CD8-positive, alpha-beta memory T cell (primary cell): ENCODE results near the gene SLC27A4. TPM values are rescaled to one million over a fixed set of nuclear protein-coding genes. Genes with fewer than 3 reads are reported as not detected.

Source experiments
- CTCF ChIA-PET: fragments of 350-600 bp; sonication (Branson Sonifier 250); formaldehyde crosslinking; loops from one replicate; lab custom pipeline; 2021; ENCODE audit warnings: antibody characterized with exemption; lab: Charles Lee
- POLR2A ChIA-PET: fragments of 350-600 bp; sonication (Branson Sonifier 250); formaldehyde crosslinking; loops from one replicate; lab custom pipeline; 2021; ENCODE audit warnings: antibody characterized with exemption; lab: Charles Lee
- DNase-seq, 5 donors: peaks; one replicate each; pipeline versions ENCODE4 v3.0.0 to v3.0.0-alpha.2; 2020 to 2022; ENCODE audit warnings: mixed read lengths in 1 of 5
- H3K27ac ChIP-seq: one replicate; pipeline ENCODE4 v1.7.0; 2013; ENCODE audit warnings: low read depth, mild to moderate bottlenecking, low read length, moderate library complexity
- H3K27me3 ChIP-seq: 2 replicates; pipeline ENCODE4 v1.7.0; 2013; ENCODE audit warnings: low read length, mild to moderate bottlenecking; ENCODE audit not compliant: insufficient read depth, poor library complexity, severe bottlenecking
- H3K36me3 ChIP-seq: 2 replicates; pipeline ENCODE4 v1.7.0; 2013; ENCODE audit warnings: mild to moderate bottlenecking, low read length, moderate library complexity; ENCODE audit not compliant: insufficient read depth
- H3K4me1 ChIP-seq: 2 replicates; pipeline ENCODE4 v1.7.0; 2013; ENCODE audit warnings: mild to moderate bottlenecking, low read length, moderate library complexity; ENCODE audit not compliant: insufficient read depth
- H3K4me3 ChIP-seq: 2 replicates; pipeline ENCODE4 v1.7.0; 2013; ENCODE audit warnings: mild to moderate bottlenecking, low read length
- H3K9me3 ChIP-seq: 2 replicates; pipeline ENCODE4 v1.7.0; 2013; ENCODE audit warnings: mild to moderate bottlenecking, low read length
- H3K27ac Mint-ChIP-seq, 8 donors: one replicate each; pipeline ENCODE4 v1.8.0; 2020 to 2021; ENCODE audit warnings: mixed read lengths in 8 of 8, mild to moderate bottlenecking in 6 of 8, inconsistent platforms in 3 of 8, moderate library complexity in 3 of 8
- H3K27me3 Mint-ChIP-seq, 2 donors: one replicate each; pipeline ENCODE4 v1.8.0; 2020 to 2021; ENCODE audit warnings: mixed read lengths in 2 of 2, mild to moderate bottlenecking in 1 of 2, moderate library complexity in 1 of 2
- H3K36me3 Mint-ChIP-seq, 3 donors: one replicate each; pipeline ENCODE4 v1.8.0; 2020 to 2021; ENCODE audit warnings: mixed read lengths in 3 of 3, inconsistent platforms in 1 of 3, mild to moderate bottlenecking in 1 of 3
- H3K4me1 Mint-ChIP-seq, 3 donors: one replicate each; pipeline ENCODE4 v1.8.0; 2020 to 2021; ENCODE audit warnings: mixed read lengths in 3 of 3, inconsistent platforms in 1 of 3, mild to moderate bottlenecking in 1 of 3
- H3K4me3 Mint-ChIP-seq, 7 donors: one replicate each; pipeline ENCODE4 v1.8.0; 2020 to 2021; ENCODE audit warnings: mixed read lengths in 7 of 7, mild to moderate bottlenecking in 6 of 7, moderate library complexity in 4 of 7, inconsistent platforms in 2 of 7
- H3K9me3 Mint-ChIP-seq, 5 donors: one replicate each; pipeline ENCODE4 v1.8.0; 2020 to 2022; ENCODE audit warnings: mixed read lengths in 5 of 5, mild to moderate bottlenecking in 3 of 5, moderate library complexity in 2 of 5, inconsistent platforms in 1 of 5
- polyA plus RNA-seq: library from polyadenylated mRNA; unstranded; fragments of 300-500 nt; fragmentation: Illumina TruSeq; gene quantifications from one replicate; pipeline ENCODE4 v1.2.3, GENCODE V29; 2021
- total RNA-seq, 2 experiments: library from RNA; stranded (reverse); gene quantifications; one replicate each; pipeline ENCODE4 v1.2.3, GENCODE V29; 2021

Gene SLC27A4
- total and polyA plus RNA-seq, 3 experiments from 2014 or later = 11.2 to 46.0 (median 41.2) TPM

DNA sequence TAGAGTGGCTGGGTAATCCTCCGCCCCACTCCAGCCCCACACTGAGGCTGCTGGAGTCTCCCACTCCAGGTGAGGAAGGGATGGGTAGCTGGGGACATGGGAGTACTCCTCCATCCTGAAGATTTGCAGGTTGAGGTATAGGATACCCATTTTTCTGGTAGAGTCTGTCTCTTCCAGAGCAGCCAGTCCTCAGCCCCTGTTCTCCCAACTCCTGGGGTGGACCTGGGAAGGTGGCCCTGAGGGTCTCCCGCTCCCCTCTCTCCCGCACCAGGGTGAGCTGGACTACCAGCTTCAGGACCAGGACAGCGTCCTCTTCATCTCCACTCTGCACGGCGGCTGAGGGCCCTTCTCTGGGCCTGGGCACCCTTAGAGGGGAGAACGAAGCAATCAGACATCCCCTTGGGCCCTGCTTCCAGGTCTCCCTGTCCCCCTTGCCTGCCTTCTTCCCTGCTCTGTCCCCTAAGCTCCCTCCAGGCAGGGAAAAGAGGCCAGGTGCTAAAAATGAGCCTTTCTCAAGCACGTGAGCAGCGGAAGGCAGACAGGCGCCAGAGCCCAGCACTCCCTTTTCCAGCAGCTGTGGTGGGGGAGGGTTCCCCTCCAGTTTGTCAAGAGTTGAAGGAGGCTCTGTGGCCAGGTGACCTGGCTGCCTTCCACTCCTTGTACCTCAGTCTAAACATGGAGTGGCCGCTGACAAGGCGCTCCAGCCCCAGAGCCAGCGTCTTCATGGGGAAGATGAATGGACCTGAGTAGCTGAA lies 49.2 kb downstream of the SLC27A4 start:
- Histone ChIP-seq H3K36me3 (peaks cover 38% of the 10 kb centered on the region), H3K27ac (no peak overlapping the region), H3K27me3 (no peaks in the 10 kb centered on the region), H3K9me3 (no peaks in the 10 kb centered on the region), H3K4me3 (no peak overlapping the region), H3K4me1 (no peaks in the 10 kb centered on the region)
- Mint-ChIP-seq H3K9me3 (no peaks in the 10 kb centered on the region), H3K27ac (peak overlapping the region in 1 of 8 donors; percentile 47), H3K36me3 (peaks cover 4 to 76% (median 6%) of the 10 kb centered on the region in 3 donors), H3K27me3 (no peaks in the 10 kb centered on the region), H3K4me3 (no peak overlapping the region), H3K4me1 (no peaks in the 10 kb centered on the region)
- DNase-seq = no peak
- CTCF ChIA-PET = interaction anchor here (1.4 kb wide), 1 partner anchor 30 kb away, joined by 4 read pairs; no protein-coding TSS in a partner anchor
- POLR2A ChIA-PET = no interaction called here

DNA sequence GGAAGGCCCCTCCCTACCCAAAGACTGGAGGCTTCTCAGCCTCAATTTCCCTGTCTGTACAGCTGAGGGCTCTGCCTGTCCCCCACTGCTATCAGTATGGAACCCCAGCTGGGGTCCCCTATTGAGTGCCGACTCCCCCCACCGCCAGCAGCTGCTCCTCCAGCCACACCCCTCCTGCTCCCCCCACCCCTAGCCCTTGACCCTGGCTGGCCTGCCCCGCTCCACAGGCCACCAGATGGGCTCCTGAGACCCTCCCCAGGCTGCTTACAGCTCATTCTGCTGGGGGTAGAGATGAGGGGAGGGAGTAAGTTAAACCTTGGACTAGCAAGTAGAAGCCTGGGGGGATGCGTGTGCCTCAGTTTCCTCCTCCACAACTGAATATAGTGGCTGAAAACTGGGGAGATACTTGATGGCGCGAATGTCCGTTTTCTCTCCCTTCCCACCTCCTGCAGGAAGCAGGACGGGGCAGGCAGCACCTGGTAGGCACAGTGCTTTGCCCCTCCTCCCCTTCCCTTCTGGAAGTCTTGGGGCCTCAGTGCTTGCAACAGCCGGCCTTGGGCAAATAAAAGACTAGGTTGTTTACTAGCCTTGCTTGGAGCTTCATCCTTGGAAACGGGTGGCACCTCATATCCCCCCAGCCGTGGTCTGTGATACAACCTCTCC lies 50.0 kb downstream of the SLC27A4 start:
- Histone ChIP-seq H3K36me3 (peaks cover 32% of the 10 kb centered on the region), H3K27ac (no peak overlapping the region), H3K9me3 (no peaks in the 10 kb centered on the region), H3K27me3 (no peaks in the 10 kb centered on the region), H3K4me3 (no peak overlapping the region), H3K4me1 (no peaks in the 10 kb centered on the region)
- Mint-ChIP-seq H3K4me3 (no peak overlapping the region), H3K9me3 (no peaks in the 10 kb centered on the region), H3K36me3 (peaks cover 4 to 70% (median 6%) of the 10 kb centered on the region in 3 donors), H3K27ac (peak overlapping the region in 1 of 8 donors; percentile 33), H3K27me3 (no peaks in the 10 kb centered on the region), H3K4me1 (no peaks in the 10 kb centered on the region)
- ChIA-PET CTCF (interaction anchor here (1.4 kb wide), 1 partner anchor 30 kb away, joined by 4 read pairs; no protein-coding TSS in a partner anchor), POLR2A (no interaction called here)
- no peak for DNase-seq

DNA sequence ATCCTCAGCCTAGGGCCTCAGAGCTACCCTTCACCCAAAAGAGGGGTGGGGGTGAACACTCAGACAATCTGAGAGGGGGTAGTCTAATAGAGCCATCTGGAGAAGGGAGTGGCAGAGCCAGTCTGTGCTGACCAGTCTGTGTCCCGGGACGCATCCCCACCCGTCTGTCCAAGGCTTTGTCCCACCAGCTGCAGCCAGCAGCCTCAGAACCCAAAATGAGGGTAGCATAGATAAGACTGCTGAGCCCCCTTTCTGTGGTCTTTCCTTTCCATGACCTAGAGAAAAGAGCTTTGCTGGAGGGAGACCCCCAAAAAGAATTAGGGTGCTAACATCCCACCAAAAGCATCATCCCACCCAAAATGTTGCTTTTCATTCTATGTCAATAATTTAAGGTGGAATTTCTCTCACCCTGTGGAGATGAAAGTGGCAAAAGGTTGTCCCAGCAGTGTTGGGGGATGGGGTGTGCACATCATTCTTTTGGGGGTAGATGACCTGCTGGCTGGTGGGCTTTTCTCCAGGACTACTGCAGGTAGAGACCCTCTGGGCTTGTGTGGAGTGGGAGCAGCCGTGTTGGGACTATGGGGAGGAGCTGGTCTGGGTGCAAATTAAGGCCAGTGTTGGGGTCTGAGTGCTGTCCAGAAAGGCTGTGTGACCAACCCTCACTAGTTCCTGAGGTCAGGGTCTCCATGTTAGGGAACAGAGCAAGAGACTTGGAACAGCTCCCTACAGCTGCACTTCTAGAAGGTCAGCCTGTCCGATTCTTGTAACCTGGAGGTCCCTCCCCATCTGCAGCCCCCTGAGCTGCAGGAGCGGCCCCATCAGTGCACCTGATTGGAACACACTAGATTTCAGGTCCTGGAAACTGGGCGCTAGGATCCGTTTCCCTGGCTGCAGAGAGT lies 50.7 kb downstream of the SLC27A4 start:
- H3K9me3 Mint-ChIP-seq = no peaks in the 10 kb centered on the region
- no peaks in the 10 kb centered on the region for H3K4me1 Mint-ChIP-seq
- peaks cover 28% of the 10 kb centered on the region for H3K36me3 ChIP-seq
- peak overlapping the region in 1 of 8 donors; percentile 33 for H3K27ac Mint-ChIP-seq
- H3K27me3 Mint-ChIP-seq = no peaks in the 10 kb centered on the region
- ChIA-PET POLR2A (no interaction called here), CTCF (interaction anchor here (1.4 kb wide), 1 partner anchor 29 kb away, joined by 4 read pairs; no protein-coding TSS in a partner anchor)
- no peak for DNase-seq
- no peak overlapping the region for H3K27ac ChIP-seq
- H3K4me1 ChIP-seq = no peaks in the 10 kb centered on the region
- peaks cover 4 to 66% (median 6%) of the 10 kb centered on the region in 3 donors for H3K36me3 Mint-ChIP-seq
- no peak overlapping the region for H3K4me3 Mint-ChIP-seq
- H3K4me3 ChIP-seq = no peak overlapping the region
- H3K9me3 ChIP-seq = no peaks in the 10 kb centered on the region
- no peaks in the 10 kb centered on the region for H3K27me3 ChIP-seq

DNA sequence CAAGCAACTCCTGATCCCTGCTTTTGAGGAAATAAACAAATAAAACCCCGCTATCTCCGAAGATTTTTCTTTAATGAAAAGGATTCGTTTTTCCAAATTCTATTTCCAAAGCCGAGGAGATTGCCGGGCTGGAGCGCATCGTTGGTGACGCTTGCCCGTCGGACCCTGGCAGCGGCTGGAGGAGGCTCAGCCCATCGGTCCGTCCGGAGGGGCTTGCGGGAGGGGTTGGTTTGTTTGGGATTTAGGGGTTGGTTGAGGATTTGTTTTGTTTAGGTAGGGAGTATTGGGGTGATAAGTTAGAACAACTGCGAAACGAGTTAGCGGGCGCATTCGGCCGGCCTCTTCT lies 51.6 kb downstream of the SLC27A4 start:
- POLR2A ChIA-PET = no interaction called here
- H3K27me3 ChIP-seq = no peaks in the 10 kb centered on the region
- peaks cover 4 to 57% (median 6%) of the 10 kb centered on the region in 3 donors for H3K36me3 Mint-ChIP-seq
- H3K4me1 ChIP-seq = no peaks in the 10 kb centered on the region
- H3K4me1 Mint-ChIP-seq = peaks cover 0 to 1% (median under 1%) of the 10 kb centered on the region in 3 donors
- H3K4me3 ChIP-seq = no peak overlapping the region
- H3K9me3 Mint-ChIP-seq = no peaks in the 10 kb centered on the region
- no peak overlapping the region for H3K4me3 Mint-ChIP-seq
- DNase-seq = no peak
- H3K9me3 ChIP-seq = no peaks in the 10 kb centered on the region
- H3K36me3 ChIP-seq = peaks cover 28% of the 10 kb centered on the region
- H3K27me3 Mint-ChIP-seq = no peaks in the 10 kb centered on the region
- no peak overlapping the region for H3K27ac Mint-ChIP-seq
- no peak overlapping the region for H3K27ac ChIP-seq
- CTCF ChIA-PET = no interaction called here

DNA sequence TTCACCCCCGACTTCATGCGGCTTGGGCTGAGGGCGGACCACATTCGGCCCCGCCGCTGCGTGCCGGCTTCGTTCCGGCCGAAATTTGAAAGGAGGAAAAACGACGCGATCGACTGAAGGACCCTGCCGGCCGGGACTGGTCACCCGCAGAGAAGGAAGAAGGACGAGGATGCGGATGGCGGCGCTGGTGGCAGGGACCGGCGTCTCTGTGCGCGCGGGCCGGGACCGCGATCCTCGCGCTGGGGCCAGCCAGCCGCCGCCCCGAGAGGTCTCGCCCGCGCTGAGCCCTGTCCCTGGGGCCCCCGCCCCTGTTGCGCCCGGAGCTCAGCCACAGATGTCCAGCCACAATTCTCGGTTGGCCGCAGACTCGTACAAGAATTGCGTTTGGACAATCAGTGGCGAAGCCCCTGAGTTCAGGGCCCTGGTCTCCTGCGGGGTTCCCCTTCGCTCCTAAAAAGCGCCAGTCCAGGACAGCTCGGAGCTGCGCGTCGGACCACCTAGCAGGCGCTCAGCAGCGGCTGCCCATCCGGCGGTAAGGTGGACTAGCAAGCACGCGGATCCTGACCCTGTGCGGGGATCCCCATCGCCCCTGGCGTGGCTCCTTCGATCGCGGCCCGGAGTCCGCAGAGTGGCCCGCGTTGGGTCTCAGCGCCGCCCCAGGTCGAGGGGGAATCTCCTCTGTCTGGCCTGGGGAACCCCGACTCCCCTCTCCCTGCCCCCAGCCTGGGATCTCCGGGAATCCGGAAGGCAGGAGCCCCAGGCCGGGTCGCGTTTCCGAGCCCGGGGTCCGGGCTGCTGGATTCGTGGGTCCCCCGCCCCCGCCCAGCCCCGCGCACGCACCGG lies 52.2 kb downstream of the SLC27A4 start:
- H3K4me3 Mint-ChIP-seq = no peak overlapping the region

DNA sequence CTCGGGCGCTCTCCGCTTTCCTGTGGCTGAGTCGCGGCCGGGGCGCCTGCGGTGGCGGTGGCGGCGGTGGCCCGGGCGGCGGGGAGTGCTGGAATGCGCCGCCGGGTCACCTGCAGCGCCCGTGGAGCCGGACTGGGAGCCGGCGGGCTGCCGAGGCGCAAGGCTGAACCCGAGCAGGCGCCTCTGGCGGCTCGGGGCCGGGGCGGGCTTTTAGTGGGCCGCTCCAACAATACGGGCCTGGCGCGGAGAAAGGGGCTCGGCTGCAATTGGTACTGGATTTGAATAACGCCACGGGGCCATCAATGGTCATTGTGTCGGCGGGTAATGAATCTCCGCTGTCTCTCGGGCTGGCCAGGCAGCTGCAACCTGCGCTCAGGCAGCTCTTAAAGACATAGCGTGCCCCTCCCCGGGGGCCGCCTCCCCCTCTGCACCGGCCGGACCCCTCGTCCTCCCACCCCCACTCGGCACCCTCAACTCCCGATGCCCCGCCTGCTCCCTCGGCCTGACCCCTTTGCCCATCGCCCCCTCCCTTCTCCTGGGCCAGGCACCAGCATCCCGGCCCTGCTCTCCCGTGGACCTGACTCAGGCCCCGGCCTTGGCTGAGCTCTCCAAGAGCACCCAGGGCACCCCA lies 52.9 kb downstream of the SLC27A4 start:
- H3K36me3 ChIP-seq = peaks cover 17% of the 10 kb centered on the region
- ChIA-PET POLR2A (no interaction called here), CTCF (no interaction called here)
- H3K4me3 ChIP-seq = no peak overlapping the region
- H3K4me3 Mint-ChIP-seq = no peak overlapping the region
- H3K9me3 ChIP-seq = no peaks in the 10 kb centered on the region
- H3K4me1 Mint-ChIP-seq = peaks cover 0 to 6% (median 2%) of the 10 kb centered on the region in 3 donors
- no peaks in the 10 kb centered on the region for H3K9me3 Mint-ChIP-seq
- DNase-seq = no peak
- no peaks in the 10 kb centered on the region for H3K27me3 ChIP-seq
- no peak overlapping the region for H3K27ac Mint-ChIP-seq
- no peak overlapping the region for H3K27ac ChIP-seq
- no peaks in the 10 kb centered on the region for H3K4me1 ChIP-seq
- peaks cover 4 to 48% (median 6%) of the 10 kb centered on the region in 3 donors for H3K36me3 Mint-ChIP-seq
- H3K27me3 Mint-ChIP-seq = no peaks in the 10 kb centered on the region

More for the DNA sequence above, 52.2 kb downstream of the SLC27A4 start:
- Histone ChIP-seq H3K4me3 (no peak overlapping the region), H3K36me3 (peaks cover 23% of the 10 kb centered on the region), H3K9me3 (no peaks in the 10 kb centered on the region), H3K27ac (no peak overlapping the region), H3K27me3 (no peaks in the 10 kb centered on the region), H3K4me1 (no peaks in the 10 kb centered on the region)
- POLR2A ChIA-PET = no interaction called here
- DNase-seq = no peak
- peaks cover 4 to 55% (median 6%) of the 10 kb centered on the region in 3 donors for H3K36me3 Mint-ChIP-seq
- no peaks in the 10 kb centered on the region for H3K27me3 Mint-ChIP-seq
- peaks cover 0 to 6% (median 2%) of the 10 kb centered on the region in 3 donors for H3K4me1 Mint-ChIP-seq
- H3K9me3 Mint-ChIP-seq = no peaks in the 10 kb centered on the region
- H3K27ac Mint-ChIP-seq = peak overlapping the region in 1 of 8 donors; percentile 29
- CTCF ChIA-PET = no interaction called here

DNA sequence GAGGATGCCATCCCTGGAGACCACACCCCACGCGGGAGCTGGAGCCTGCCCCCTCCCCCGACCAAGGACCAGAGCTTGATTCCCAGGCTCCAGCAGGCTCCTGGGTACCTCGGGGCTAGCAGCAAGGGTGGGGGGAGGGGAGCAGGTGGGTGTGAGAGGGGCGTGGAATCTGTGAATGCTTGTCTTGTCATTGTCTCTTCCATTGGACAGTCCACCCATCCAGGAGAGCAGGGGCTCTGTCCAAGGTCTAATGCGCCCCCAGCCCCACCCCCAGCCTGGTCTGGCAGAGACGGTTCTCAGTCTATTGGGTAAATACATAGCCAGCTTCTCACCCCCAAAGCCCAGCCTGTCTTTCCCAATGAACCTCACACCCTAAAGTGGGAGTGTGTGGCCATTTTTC lies 53.6 kb downstream of the SLC27A4 start:
- H3K27me3 ChIP-seq = no peaks in the 10 kb centered on the region
- peaks cover 0 to 6% (median 2%) of the 10 kb centered on the region in 3 donors for H3K4me1 Mint-ChIP-seq
- CTCF ChIA-PET = no interaction called here
- no peak for DNase-seq
- H3K9me3 ChIP-seq = no peaks in the 10 kb centered on the region
- H3K27ac ChIP-seq = no peak overlapping the region
- POLR2A ChIA-PET = no interaction called here
- H3K4me3 Mint-ChIP-seq = no peak overlapping the region
- no peaks in the 10 kb centered on the region for H3K9me3 Mint-ChIP-seq
- H3K36me3 Mint-ChIP-seq = peaks cover 4 to 41% (median 6%) of the 10 kb centered on the region in 3 donors
- H3K27me3 Mint-ChIP-seq = no peaks in the 10 kb centered on the region
- peaks cover 10% of the 10 kb centered on the region for H3K36me3 ChIP-seq
- H3K4me3 ChIP-seq = no peak overlapping the region
- no peaks in the 10 kb centered on the region for H3K4me1 ChIP-seq
- peak overlapping the region in 1 of 8 donors; percentile 64 for H3K27ac Mint-ChIP-seq
